Measurements from ENCODE around the gene KCND3.

DNA sequence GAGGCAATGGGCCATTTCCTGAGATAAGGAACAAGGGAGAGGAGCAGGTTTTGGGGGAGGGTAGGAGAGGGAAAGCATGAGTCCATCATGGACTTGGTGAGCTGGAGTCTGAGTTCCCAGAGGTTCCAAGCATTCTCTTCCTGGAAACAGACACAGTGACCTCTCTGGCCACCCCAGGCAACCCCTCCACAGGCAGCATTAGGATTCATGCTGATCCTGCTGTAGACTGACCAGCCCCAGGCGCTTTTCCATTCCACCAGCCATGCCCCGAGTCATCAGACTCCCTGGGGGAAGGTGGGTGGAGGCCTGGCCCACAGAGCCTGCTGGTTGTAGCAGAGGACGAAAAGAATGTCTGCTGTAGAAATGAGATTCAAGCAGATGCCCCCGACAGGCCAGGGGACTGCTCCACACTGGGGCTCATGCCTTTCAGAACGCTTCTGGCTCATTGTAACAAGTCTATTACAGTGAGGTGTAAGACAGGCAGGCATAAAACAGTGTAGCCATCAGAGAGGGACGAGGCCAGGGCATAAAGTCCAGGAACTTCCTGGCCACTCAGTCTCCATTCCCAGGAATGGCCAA, 52.2 kb downstream of the KCND3 start:
- no peak for TF ChIP-seq EZH2 (IDR thresholded peaks at IDR 0.05; ENCODE audit: insufficient read depth, low read length)
- TF ChIP-seq, protein P1, sequence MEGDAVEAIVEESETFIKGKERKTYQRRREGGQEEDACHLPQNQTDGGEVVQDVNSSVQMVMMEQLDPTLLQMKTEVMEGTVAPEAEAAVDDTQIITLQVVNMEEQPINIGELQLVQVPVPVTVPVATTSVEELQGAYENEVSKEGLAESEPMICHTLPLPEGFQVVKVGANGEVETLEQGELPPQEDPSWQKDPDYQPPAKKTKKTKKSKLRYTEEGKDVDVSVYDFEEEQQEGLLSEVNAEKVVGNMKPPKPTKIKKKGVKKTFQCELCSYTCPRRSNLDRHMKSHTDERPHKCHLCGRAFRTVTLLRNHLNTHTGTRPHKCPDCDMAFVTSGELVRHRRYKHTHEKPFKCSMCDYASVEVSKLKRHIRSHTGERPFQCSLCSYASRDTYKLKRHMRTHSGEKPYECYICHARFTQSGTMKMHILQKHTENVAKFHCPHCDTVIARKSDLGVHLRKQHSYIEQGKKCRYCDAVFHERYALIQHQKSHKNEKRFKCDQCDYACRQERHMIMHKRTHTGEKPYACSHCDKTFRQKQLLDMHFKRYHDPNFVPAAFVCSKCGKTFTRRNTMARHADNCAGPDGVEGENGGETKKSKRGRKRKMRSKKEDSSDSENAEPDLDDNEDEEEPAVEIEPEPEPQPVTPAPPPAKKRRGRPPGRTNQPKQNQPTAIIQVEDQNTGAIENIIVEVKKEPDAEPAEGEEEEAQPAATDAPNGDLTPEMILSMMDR (IDR thresholded peaks at IDR 0.05; ENCODE audit: insufficient read depth, low read depth, low read length): no peak

Data from astrocyte (in vitro differentiated cells and primary cell).